H9 (cell line): ENCODE measurements around the gene INTS4. TPM values are rescaled to one million over a fixed set of nuclear protein-coding genes. Genes with fewer than 3 reads are reported as not detected.

Experiments used
- DNase-seq: peaks from one replicate; pipeline ENCODE4 v3.0.0-alpha.2; 2017
- H2AFZ ChIP-seq: one replicate; pipeline ENCODE4 v1.6.1; 2013; ENCODE audit warnings: mild to moderate bottlenecking, low read length, control low read depth, moderate library complexity
- H2AK5ac ChIP-seq: 2 replicates; pipeline ENCODE4 v1.6.1; 2013; ENCODE audit warnings: low read length, control low read depth, mixed read lengths; ENCODE audit not compliant: insufficient read length
- H2BK120ac ChIP-seq: one replicate; pipeline ENCODE4 v1.6.1; 2013; ENCODE audit warnings: low read depth, mild to moderate bottlenecking, low read length, control low read depth, inconsistent platforms; ENCODE audit not compliant: poor library complexity, severe bottlenecking
- H2BK12ac ChIP-seq: 2 replicates; pipeline ENCODE4 v1.6.1; 2013; ENCODE audit warnings: low read length, control low read depth, mixed read lengths, low read depth; ENCODE audit not compliant: insufficient read length
- H2BK15ac ChIP-seq: 2 replicates; pipeline ENCODE4 v1.6.1; 2013; ENCODE audit warnings: low read depth, low read length, control low read depth
- H2BK20ac ChIP-seq: one replicate; pipeline ENCODE4 v1.6.1; 2013; ENCODE audit warnings: low read depth, mild to moderate bottlenecking, low read length, control low read depth, inconsistent platforms; ENCODE audit not compliant: poor library complexity, severe bottlenecking
- H2BK5ac ChIP-seq: 2 replicates; pipeline ENCODE4 v1.6.1; 2013; ENCODE audit warnings: low read length, control low read depth, mixed read lengths; ENCODE audit not compliant: insufficient read length
- H3K14ac ChIP-seq: 2 replicates; pipeline ENCODE4 v1.6.1; 2013; ENCODE audit warnings: low read length, control low read depth; ENCODE audit not compliant: insufficient read depth
- H3K18ac ChIP-seq: 2 replicates; pipeline ENCODE4 v1.6.1; 2013; ENCODE audit warnings: low read depth, mild to moderate bottlenecking, mixed read lengths, low read length, control low read depth; ENCODE audit not compliant: insufficient read length
- H3K23ac ChIP-seq: 2 replicates; pipeline ENCODE4 v1.6.1; 2013; ENCODE audit warnings: low read length, control low read depth, mixed read lengths, low read depth; ENCODE audit not compliant: insufficient read length
- H3K23me2 ChIP-seq: 2 replicates; pipeline ENCODE4 v1.6.1; 2013; ENCODE audit warnings: low read depth, mild to moderate bottlenecking, mixed read lengths, low read length, control low read depth; ENCODE audit not compliant: insufficient read length, poor library complexity, severe bottlenecking
- H3K27ac ChIP-seq: 2 replicates; pipeline ENCODE4 v1.5.1; 2013; ENCODE audit warnings: low read length, control low read depth, mixed read lengths, low read depth; ENCODE audit not compliant: insufficient read length
- H3K27me3 ChIP-seq: 2 replicates; pipeline ENCODE4 v1.6.1; 2013; ENCODE audit warnings: low read length, control low read depth, inconsistent platforms; ENCODE audit not compliant: insufficient read depth
- H3K4ac ChIP-seq: 2 replicates; pipeline ENCODE4 v1.6.1; 2013; ENCODE audit warnings: low read depth, mild to moderate bottlenecking, control low read depth, inconsistent platforms, low read length, moderate library complexity
- H3K4me1 ChIP-seq: 2 replicates; pipeline ENCODE4 v1.6.1; 2013; ENCODE audit warnings: low read length, control low read depth, inconsistent platforms; ENCODE audit not compliant: insufficient read depth
- H3K4me2 ChIP-seq: 2 replicates; pipeline ENCODE4 v1.6.1; 2013; ENCODE audit warnings: low read length, control low read depth, mixed read lengths; ENCODE audit not compliant: insufficient read length, insufficient read depth
- H3K56ac ChIP-seq: 2 replicates; pipeline ENCODE4 v1.6.1; 2013; ENCODE audit warnings: low read depth, mild to moderate bottlenecking, mixed read lengths, low read length, control low read depth; ENCODE audit not compliant: insufficient read length
- H3K79me1 ChIP-seq: 2 replicates; pipeline ENCODE4 v1.6.1; 2013; ENCODE audit warnings: low read depth, mild to moderate bottlenecking, moderate library complexity, low read length, control low read depth, inconsistent platforms; ENCODE audit not compliant: insufficient read depth, poor library complexity, severe bottlenecking
- H3K79me2 ChIP-seq: 2 replicates; pipeline ENCODE4 v1.6.1; 2013; ENCODE audit warnings: low read length, control low read depth, inconsistent platforms; ENCODE audit not compliant: insufficient read depth
- H3K9ac ChIP-seq: 2 replicates; pipeline ENCODE4 v1.6.1; 2013; ENCODE audit warnings: low read length, control low read depth, mixed read lengths; ENCODE audit not compliant: insufficient read length; ENCODE audit errors: extremely low read depth
- H3K9me3 ChIP-seq: one replicate; pipeline ENCODE4 v1.6.1; 2013; ENCODE audit warnings: low read depth, low read length, inconsistent platforms; ENCODE audit not compliant: control insufficient read depth
- H3T11ph ChIP-seq: one replicate; pipeline ENCODE4 v1.6.1; 2013; ENCODE audit warnings: mild to moderate bottlenecking, low read length, control low read depth, inconsistent platforms
- H4K20me1 ChIP-seq: one replicate; pipeline ENCODE4 v1.6.1; 2013; ENCODE audit not compliant: control insufficient read depth, insufficient read length, insufficient read depth
- H4K5ac ChIP-seq: 2 replicates; pipeline ENCODE4 v1.6.1; 2013; ENCODE audit warnings: low read depth, mild to moderate bottlenecking, mixed read lengths, low read length, control low read depth; ENCODE audit not compliant: insufficient read length
- H4K8ac ChIP-seq: replicated peaks from 2 replicates; pipeline ENCODE4 v1.6.1; 2013; ENCODE audit warnings: low read length, control low read depth, mixed read lengths, low read depth; ENCODE audit not compliant: insufficient read length
- H4K91ac ChIP-seq: 2 replicates; pipeline ENCODE4 v1.6.1; 2013; ENCODE audit warnings: low read depth, mild to moderate bottlenecking, moderate library complexity, mixed read lengths, low read length, control low read depth; ENCODE audit not compliant: insufficient read length
- H3K27ac Mint-ChIP-seq, 3 experiments: 2 replicates in 2 of 3; 3 replicates in 1 of 3; pipeline ENCODE4 v1.8.0; 2020 to 2021; ENCODE audit warnings: mixed read lengths in 3 of 3, mild to moderate bottlenecking in 1 of 3, moderate library complexity in 1 of 3
- H3K27me3 Mint-ChIP-seq: 2 replicates; pipeline ENCODE4 v1.8.0; 2021; ENCODE audit warnings: low read depth, mild to moderate bottlenecking, moderate library complexity, mixed read lengths
- H3K36me3 Mint-ChIP-seq, 3 experiments: 2 replicates in 2 of 3; 3 replicates in 1 of 3; pipeline ENCODE4 v1.8.0; 2020 to 2021; ENCODE audit warnings: low read depth in 3 of 3, mixed read lengths in 3 of 3; ENCODE audit not compliant: insufficient read depth in 1 of 3
- H3K4me1 Mint-ChIP-seq, 2 experiments: 2 replicates each; pipeline ENCODE4 v1.8.0; 2020; ENCODE audit warnings: mixed read lengths in 2 of 2
- H3K4me3 Mint-ChIP-seq, 2 experiments: 2 replicates in 1 of 2; 3 replicates in 1 of 2; pipeline ENCODE4 v1.8.0; 2020 to 2021; ENCODE audit warnings: mild to moderate bottlenecking in 2 of 2, mixed read lengths in 2 of 2, moderate library complexity in 1 of 2
- H3K9me3 Mint-ChIP-seq, 2 experiments: 2 replicates in 1 of 2; 3 replicates in 1 of 2; pipeline ENCODE4 v1.8.0; 2020; ENCODE audit warnings: mild to moderate bottlenecking in 2 of 2, mixed read lengths in 2 of 2, moderate library complexity in 1 of 2
- CTCF ChIP-seq: fragments of 200-600 bp; sonication (generic); conservative IDR thresholded peaks from 3 replicates; pipeline ENCODE4 v1.8.0; 2021; ENCODE audit warnings: antibody characterized with exemption, mild to moderate bottlenecking
- WGBS: extraction: QIAGEN DNeasy Blood & Tissue Kit; methylation state at CpG from one replicate; pipeline ENCODE4 v1.1.7; 2013; ENCODE audit warnings: missing lambda C conversion rate, low lambda C conversion rate, mixed read lengths; ENCODE audit not compliant: insufficient read length; ENCODE audit errors: extremely low coverage; 5-methylcytosine and 5-hydroxymethylcytosine counted together
- total RNA-seq: library from RNA; stranded (reverse); gene quantifications from 2 replicates; pipeline ENCODE4 v1.2.1, GENCODE V29; 2021

The INTS4 gene
- total RNA-seq, 1 experiment from 2014 or later: 38.6 TPM

- Histone ChIP-seq H2BK20ac (no peak overlapping the region), H3K79me2 (no peaks in the 10 kb centered on the region), H3K14ac (no peak overlapping the region), H3K9me3 (no peaks in the 10 kb centered on the region), H3K27me3 (no peaks in the 10 kb centered on the region), H4K91ac (no peak overlapping the region), H2BK120ac (no peak overlapping the region), H2BK12ac (no peak overlapping the region), H3T11ph (no peak overlapping the region), H3K18ac (no peak overlapping the region), H3K4me2 (no peak overlapping the region), H3K79me1 (no peaks in the 10 kb centered on the region), H3K4me1 (no peaks in the 10 kb centered on the region), H2AK5ac (no peak overlapping the region), H2AFZ (no peak overlapping the region), H3K23ac (no peak overlapping the region), H3K56ac (no peak overlapping the region), H4K20me1 (no peaks in the 10 kb centered on the region), H2BK5ac (no peak overlapping the region), H3K9ac (no peak overlapping the region), H3K4ac (no peak overlapping the region), H4K5ac (no peak overlapping the region), H3K27ac (no peak overlapping the region), H2BK15ac (no peak overlapping the region), H3K23me2 (no peaks in the 10 kb centered on the region), H4K8ac (no peak overlapping the region)
- no peak for DNase-seq
- TF ChIP-seq CTCF: no peak
- Mint-ChIP-seq H3K27ac (no peak overlapping the region; a peak in 1 of 7 replicates), H3K36me3 (peaks cover 7 to 59% (median 19%) of the 10 kb centered on the region in 3 experiments; a peak in 5 of 7 replicates), H3K27me3 (no peaks in the 10 kb centered on the region), H3K4me3 (no peak overlapping the region), H3K4me1 (no peaks in the 10 kb centered on the region), H3K9me3 (no peaks in the 10 kb centered on the region)
- no CpG with 5 or more reads among the region's 6 CpGs for WGBS
These were observed 110.2 kb downstream of the INTS4 start for GRCh38 chr11:77884186-77884828.
